Measurements from ENCODE around the gene RRP1B.

Gene RRP1B

GRCh38 chr21:43716376-43717165, 57.2 kb downstream of the RRP1B start:
- Histone ChIP-seq H3K4me1 (peaks cover 9 to 40% (median 34%) of the 10 kb centered on the region in 4 donors), H3K27ac (no peak overlapping the region), H3K36me3 (no peaks in the 10 kb centered on the region), H3K9me3 (no peaks in the 10 kb centered on the region), H3K27me3 (no peaks in the 10 kb centered on the region), H3K4me3 (no peak overlapping the region)
- intact Hi-C loops (cut with DNase I; ENCODE audit: low total_unique reads): no loop called here
- TF ChIP-seq, protein P1, sequence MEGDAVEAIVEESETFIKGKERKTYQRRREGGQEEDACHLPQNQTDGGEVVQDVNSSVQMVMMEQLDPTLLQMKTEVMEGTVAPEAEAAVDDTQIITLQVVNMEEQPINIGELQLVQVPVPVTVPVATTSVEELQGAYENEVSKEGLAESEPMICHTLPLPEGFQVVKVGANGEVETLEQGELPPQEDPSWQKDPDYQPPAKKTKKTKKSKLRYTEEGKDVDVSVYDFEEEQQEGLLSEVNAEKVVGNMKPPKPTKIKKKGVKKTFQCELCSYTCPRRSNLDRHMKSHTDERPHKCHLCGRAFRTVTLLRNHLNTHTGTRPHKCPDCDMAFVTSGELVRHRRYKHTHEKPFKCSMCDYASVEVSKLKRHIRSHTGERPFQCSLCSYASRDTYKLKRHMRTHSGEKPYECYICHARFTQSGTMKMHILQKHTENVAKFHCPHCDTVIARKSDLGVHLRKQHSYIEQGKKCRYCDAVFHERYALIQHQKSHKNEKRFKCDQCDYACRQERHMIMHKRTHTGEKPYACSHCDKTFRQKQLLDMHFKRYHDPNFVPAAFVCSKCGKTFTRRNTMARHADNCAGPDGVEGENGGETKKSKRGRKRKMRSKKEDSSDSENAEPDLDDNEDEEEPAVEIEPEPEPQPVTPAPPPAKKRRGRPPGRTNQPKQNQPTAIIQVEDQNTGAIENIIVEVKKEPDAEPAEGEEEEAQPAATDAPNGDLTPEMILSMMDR (IDR thresholded peaks at IDR 0.05): no peak
- DNase-seq: no peak

GRCh38 chr21:43717166-43717853, 58.0 kb downstream of the RRP1B start:
- no peak overlapping the region for H3K4me3 ChIP-seq
- H3K27me3 ChIP-seq: no peaks in the 10 kb centered on the region
- TF ChIP-seq, protein P1 (IDR thresholded peaks at IDR 0.05): no peak
- H3K27ac ChIP-seq: no peak overlapping the region
- H3K4me1 ChIP-seq: peaks cover 9 to 40% (median 33%) of the 10 kb centered on the region in 4 donors
- intact Hi-C loops (cut with DNase I; ENCODE audit: low total_unique reads): no loop called here
- H3K36me3 ChIP-seq: no peaks in the 10 kb centered on the region
- H3K9me3 ChIP-seq: no peaks in the 10 kb centered on the region
- DNase-seq: no peak

- TF ChIP-seq, protein P1 (IDR thresholded peaks at IDR 0.05): no peak
- Histone ChIP-seq H3K27me3 (no peaks in the 10 kb centered on the region), H3K4me1 (peaks cover 9 to 33% (median 28%) of the 10 kb centered on the region in 4 donors), H3K4me3 (peak overlapping the region; percentile 60 to 76), H3K36me3 (no peaks in the 10 kb centered on the region), H3K27ac (peak overlapping the region; percentile 71 to 79), H3K9me3 (no peaks in the 10 kb centered on the region)
- no peak for DNase-seq
- intact Hi-C loops (cut with DNase I; ENCODE audit: low total_unique reads): no loop called here
Observed at GRCh38 chr21:43717967-43718871, 58.9 kb downstream of the RRP1B start.

GRCh38 chr21:43718872-43719747, 59.8 kb downstream of the RRP1B start, which contains the start of gene PDXK:
PDXK (plus strand) TSS chr21:43719129; CDS start chr21:43719295, 166 bp downstream.
- DNase-seq: peak; percentile 78 to 93
- Histone ChIP-seq H3K9me3 (no peaks in the 10 kb centered on the region), H3K27me3 (no peaks in the 10 kb centered on the region), H3K4me1 (peaks cover 9 to 41% (median 28%) of the 10 kb centered on the region in 4 donors), H3K27ac (peak within 1 kb of the TSS; percentile 79 to 85), H3K36me3 (peaks cover 0 to 9% (median 6%) of the 10 kb centered on the region in 3 donors), H3K4me3 (peak within 1 kb of the TSS; percentile 60 to 76)
- intact Hi-C loops (cut with DNase I; ENCODE audit: low total_unique reads): no loop called here
- TF ChIP-seq, protein P1 (IDR thresholded peaks at IDR 0.05): peak in 1 of 2 experiments; percentile 15
